ENCODE data around the gene MAG. TPM values are rescaled to one million over a fixed set of nuclear protein-coding genes. Genes with fewer than 3 reads are reported as not detected.

Gene MAG
- total RNA-seq, 1 experiment from 2014 or later = 0.17 TPM

DNA sequence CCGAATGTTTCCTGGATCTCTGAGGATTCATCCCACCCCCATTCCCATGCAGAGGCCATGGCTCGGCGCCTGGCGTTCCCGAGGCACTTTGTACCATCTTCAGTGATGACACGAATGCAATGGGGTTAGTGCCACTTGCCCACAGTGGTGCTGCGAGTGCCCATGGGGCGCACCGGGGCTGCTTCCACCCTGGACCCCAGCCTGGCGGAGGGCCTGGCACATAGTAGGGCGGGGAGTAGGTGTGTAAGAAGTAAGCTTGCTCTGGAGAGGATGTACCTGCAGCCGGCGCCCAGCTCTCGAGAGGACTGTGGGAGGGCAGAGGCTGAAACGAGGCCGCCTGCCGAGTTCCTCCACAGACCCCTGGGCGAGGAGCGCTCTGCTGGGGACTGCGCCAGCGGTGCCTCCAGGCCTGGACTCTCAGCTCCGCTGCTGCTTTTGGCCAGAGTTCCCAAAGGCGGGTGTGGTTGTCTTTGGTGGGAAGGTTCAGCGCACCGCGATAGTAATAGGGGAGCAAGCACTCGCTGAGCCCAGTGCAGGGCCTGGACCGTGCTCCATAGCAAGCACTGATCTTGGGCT is 15.2 kb upstream of the MAG start:
- no peak overlapping the region for H3K27ac ChIP-seq (ENCODE audit: low read depth, low read length)
- TF ChIP-seq ATF3 (IDR thresholded peaks at IDR 0.05) (no peak), ELF1 (IDR thresholded peaks at IDR 0.05; ENCODE audit: borderline replicate concordance, low read depth) (no peak), REST (IDR thresholded peaks at IDR 0.05; ENCODE audit: low read depth) (no peak), YY1 (IDR thresholded peaks at IDR 0.05; ENCODE audit: extremely low read depth, insufficient replicate concordance, low read depth, low read length) (no peak), CEBPB (IDR thresholded peaks at IDR 0.05; ENCODE audit: low read depth) (no peak), ZFX (IDR thresholded peaks at IDR 0.05) (no peak), ZNF274 (IDR thresholded peaks at IDR 0.05; ENCODE audit: low read depth, low read length) (no peak), CBX3 (IDR thresholded peaks at IDR 0.05; ENCODE audit: low read depth) (no peak)
- RAD21 ChIA-PET (ENCODE audit: low non-redundant PET in 1 of 2, low total read pairs in 2 of 2, uncharacterized antibody in 2 of 2, unreplicated experiment in 2 of 2) = no interaction called here
- peaks cover 0 to 6% of the 10 kb centered on the region in 2 experiments; a peak in 3 of 4 replicates for H3K36me3 ChIP-seq (ENCODE audit: control insufficient read depth in 1 of 2, insufficient read depth in 2 of 2, low read length in 2 of 2)
- no peaks in the 10 kb centered on the region for H4K20me1 ChIP-seq (ENCODE audit: insufficient read depth)
- POLR2A ChIA-PET = no interaction called here
- ATAC-seq (no peak), DNase-seq (ENCODE audit: low read depth, low spot score) (no peak)
- H3K79me2 ChIP-seq (ENCODE audit: insufficient read depth, low read length) = no peaks in the 10 kb centered on the region
- no peaks in the 10 kb centered on the region for H3K9me3 ChIP-seq (ENCODE audit: control insufficient read depth in 1 of 2, insufficient read depth in 1 of 2, low read depth in 1 of 2, low read length in 2 of 2)
- CTCF ChIA-PET = no interaction called here
- no TSS peak for BruUV-seq (replicated peaks)
- intact Hi-C loops (cut with micrococcal nuclease) = no loop called here
- no peak overlapping the region for H3K9ac ChIP-seq (ENCODE audit: low read length)
- H3K4me1 ChIP-seq (ENCODE audit: control insufficient read depth in 1 of 2, insufficient read depth in 2 of 2, low read length in 2 of 2) = no peaks in the 10 kb centered on the region
- H3K27me3 ChIP-seq (ENCODE audit: insufficient read depth, low read length) = no peaks in the 10 kb centered on the region
- no peak overlapping the region for H2AFZ ChIP-seq (ENCODE audit: low read depth, low read length, poor library complexity, severe bottlenecking)
- H3K4me2 ChIP-seq (ENCODE audit: low read length) = no peak overlapping the region
- H3K9me2 ChIP-seq (ENCODE audit: insufficient read depth) = no peaks in the 10 kb centered on the region
- no peak overlapping the region for H3K4me3 ChIP-seq (replicated peaks in 1 of 2; ENCODE audit: low read depth in 1 of 2, low read length in 2 of 2)

Data from HCT116 (cell line).